Measurements from ENCODE around the gene REEP6. TPM values are rescaled to one million over a fixed set of nuclear protein-coding genes. Genes with fewer than 3 reads are reported as not detected.

The REEP6 gene
- total and polyA plus RNA-seq, 2 of the 8 experiments (the other 6 are each of a cell fraction or from before 2014, with no cell fraction given): 12.6 to 20.7 TPM

DNA sequence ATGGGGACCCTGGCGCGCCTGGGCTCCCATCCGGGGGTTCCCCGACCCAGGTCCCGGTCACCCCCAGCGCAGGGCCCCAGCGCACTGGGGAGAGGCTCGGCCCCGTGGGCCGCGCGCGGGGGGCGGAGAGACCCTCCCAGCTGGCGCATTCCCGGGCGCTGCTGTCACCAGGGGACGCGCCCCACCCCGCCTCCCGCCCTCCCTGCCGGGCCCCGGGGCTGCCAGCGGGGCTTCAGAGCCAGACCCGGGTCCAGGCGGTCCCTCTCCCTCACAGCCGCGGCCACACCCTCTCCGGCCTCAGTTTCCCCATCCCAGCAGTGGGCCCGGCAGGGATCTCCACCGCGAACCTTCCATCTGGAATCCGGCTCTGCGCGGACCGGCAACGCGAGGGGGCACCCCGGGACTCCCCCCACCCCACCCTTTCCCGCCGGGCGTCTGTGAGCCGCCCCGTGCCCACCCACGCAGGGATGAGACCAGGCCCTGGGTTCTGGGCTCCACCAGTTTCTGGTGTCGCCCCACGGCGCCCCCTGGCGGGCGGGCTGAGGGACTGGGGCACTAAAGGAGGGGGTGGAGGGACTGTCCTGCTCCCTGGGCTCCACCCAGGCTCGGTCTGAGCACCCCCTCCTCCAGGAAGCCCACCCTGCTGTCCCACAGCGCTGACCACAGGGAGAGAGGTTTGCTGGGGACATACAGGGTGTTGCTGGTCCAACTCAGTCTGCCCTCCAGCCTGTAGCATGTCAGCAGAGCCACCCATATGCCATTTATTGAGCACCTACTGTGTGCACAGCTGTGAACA lies 22.7 kb downstream of the REEP6 start (continued):
- TF ChIP-seq, protein P1, sequence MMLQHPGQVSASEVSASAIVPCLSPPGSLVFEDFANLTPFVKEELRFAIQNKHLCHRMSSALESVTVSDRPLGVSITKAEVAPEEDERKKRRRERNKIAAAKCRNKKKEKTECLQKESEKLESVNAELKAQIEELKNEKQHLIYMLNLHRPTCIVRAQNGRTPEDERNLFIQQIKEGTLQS (IDR thresholded peaks at IDR 0.05; ENCODE audit: insufficient read depth, low read depth, low read length): no peak
- TF ChIP-seq GABPA (IDR thresholded peaks at IDR 0.05; ENCODE audit: borderline replicate concordance, insufficient read depth, low read length) (no peak), SIRT6 (IDR thresholded peaks at IDR 0.05; ENCODE audit: low read length) (no peak), RXRA (IDR thresholded peaks at IDR 0.05; ENCODE audit: insufficient read depth, low read depth, low read length) (no peak), ZNF274 (IDR thresholded peaks at IDR 0.05; ENCODE audit: borderline replicate concordance, extremely low read depth, low read length) (no peak), POLR2A (IDR thresholded peaks at IDR 0.05; ENCODE audit: control extremely low read depth in 1 of 2, low read depth in 2 of 2, low read length in 2 of 2) (no peak), TCF12 (IDR thresholded peaks at IDR 0.05; ENCODE audit: low read depth, low read length) (no peak), MAFK (IDR thresholded peaks at IDR 0.05; ENCODE audit: low read depth, low read length) (no peak), KDM4A (IDR thresholded peaks at IDR 0.05; ENCODE audit: low read depth, low read length, severe bottlenecking) (no peak), SP4 (IDR thresholded peaks at IDR 0.05; ENCODE audit: low read length) (no peak), SRF (IDR thresholded peaks at IDR 0.05; ENCODE audit: low read depth, low read length) (no peak), KDM1A (IDR thresholded peaks at IDR 0.05; ENCODE audit: borderline replicate concordance, low read length) (peak; percentile 76; the same call in 1 of the 2 replicates), TEAD4 (IDR thresholded peaks at IDR 0.05; ENCODE audit: low read depth, low read length) (no peak), EP300 (IDR thresholded peaks at IDR 0.05; ENCODE audit: borderline replicate concordance in 1 of 2, low read depth in 2 of 2, low read length in 2 of 2) (no peak), CBX8 (IDR thresholded peaks at IDR 0.05; ENCODE audit: borderline replicate concordance, low read depth, low read length) (no peak), CHD1 (IDR thresholded peaks at IDR 0.05; ENCODE audit: low read depth, low read length) (no peak), BACH1 (IDR thresholded peaks at IDR 0.05; ENCODE audit: low read length) (peak; percentile 41; the same call in 1 of the 2 replicates), SP1 (IDR thresholded peaks at IDR 0.05; ENCODE audit: low read depth, low read length) (no peak), RNF2 (IDR thresholded peaks at IDR 0.05; ENCODE audit: borderline replicate concordance, low read depth, low read length, missing control alignments, poor library complexity, severe bottlenecking) (no peak), TBP (IDR thresholded peaks at IDR 0.05; ENCODE audit: low read depth, low read length) (no peak)
- TF ChIP-seq, protein P2, sequence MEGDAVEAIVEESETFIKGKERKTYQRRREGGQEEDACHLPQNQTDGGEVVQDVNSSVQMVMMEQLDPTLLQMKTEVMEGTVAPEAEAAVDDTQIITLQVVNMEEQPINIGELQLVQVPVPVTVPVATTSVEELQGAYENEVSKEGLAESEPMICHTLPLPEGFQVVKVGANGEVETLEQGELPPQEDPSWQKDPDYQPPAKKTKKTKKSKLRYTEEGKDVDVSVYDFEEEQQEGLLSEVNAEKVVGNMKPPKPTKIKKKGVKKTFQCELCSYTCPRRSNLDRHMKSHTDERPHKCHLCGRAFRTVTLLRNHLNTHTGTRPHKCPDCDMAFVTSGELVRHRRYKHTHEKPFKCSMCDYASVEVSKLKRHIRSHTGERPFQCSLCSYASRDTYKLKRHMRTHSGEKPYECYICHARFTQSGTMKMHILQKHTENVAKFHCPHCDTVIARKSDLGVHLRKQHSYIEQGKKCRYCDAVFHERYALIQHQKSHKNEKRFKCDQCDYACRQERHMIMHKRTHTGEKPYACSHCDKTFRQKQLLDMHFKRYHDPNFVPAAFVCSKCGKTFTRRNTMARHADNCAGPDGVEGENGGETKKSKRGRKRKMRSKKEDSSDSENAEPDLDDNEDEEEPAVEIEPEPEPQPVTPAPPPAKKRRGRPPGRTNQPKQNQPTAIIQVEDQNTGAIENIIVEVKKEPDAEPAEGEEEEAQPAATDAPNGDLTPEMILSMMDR (IDR thresholded peaks at IDR 0.05; ENCODE audit: control extremely low read depth in 1 of 3, insufficient read depth in 1 of 3, low read depth in 1 of 3, low read length in 3 of 3): peak; percentile 67 to 82 (median 71)

Measured in H1 (cell line).